ENCODE results near the gene OTOR. TPM values are rescaled to one million over a fixed set of nuclear protein-coding genes. Genes with fewer than 3 reads are reported as not detected.

OTOR gene
- total and polyA plus RNA-seq, 2 of the 13 experiments (the other 11 are each of a cell fraction or from before 2014, with no cell fraction given): not detected

DNA sequence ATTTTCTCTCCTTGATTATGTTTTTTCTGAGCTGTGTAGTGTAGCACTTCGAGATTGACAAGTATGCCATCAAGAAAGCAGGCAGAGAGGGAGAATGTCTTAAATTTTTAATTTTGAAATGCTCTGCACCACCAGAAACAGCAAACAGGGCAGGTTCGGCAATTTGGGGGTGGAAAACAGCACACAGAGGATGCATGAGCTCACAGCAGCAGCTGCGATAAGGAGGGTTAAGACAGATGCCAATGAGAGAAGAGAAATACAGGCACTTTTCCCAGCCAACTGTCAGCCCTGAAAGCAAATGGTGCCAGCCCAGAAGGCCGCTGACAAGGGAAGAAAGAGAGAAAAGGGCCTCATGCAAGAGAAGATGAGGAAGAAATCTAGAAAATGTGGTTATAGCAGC, 33.4 kb upstream of the OTOR start:
- H3K79me2 ChIP-seq (ENCODE audit: insufficient read depth, low read length): no peaks in the 10 kb centered on the region
- H3K9ac ChIP-seq (ENCODE audit: insufficient read depth, low read depth, low read length): no peak overlapping the region
- FAIRE-seq (no peak), ATAC-seq (no peak), DNase-seq (ENCODE audit: low spot score) (no peak)
- H3K36me3 ChIP-seq (replicated peaks in 1 of 2; ENCODE audit: control insufficient read depth in 1 of 2, insufficient read depth in 2 of 2, low read length in 2 of 2): no peaks in the 10 kb centered on the region
- no peaks in the 10 kb centered on the region for H3K9me3 ChIP-seq (ENCODE audit: low read length)
- no peak overlapping the region for H2AFZ ChIP-seq (ENCODE audit: low read length)
- no peak overlapping the region for H3K27ac ChIP-seq (ENCODE audit: extremely low read length, insufficient read depth, low read length)
- intact Hi-C loops (cut with micrococcal nuclease; ENCODE audit: unreplicated experiment) (no loop called here), in situ Hi-C loops (cut with HindIII; ENCODE audit: extremely low pct_ligation_motif_present, low pct_unique_long_range_greater_than_20kb) (no loop called here)
- H3K4me3 ChIP-seq (replicated peaks in 1 of 3; ENCODE audit: insufficient read depth in 1 of 3, low read depth in 2 of 3, low read length in 3 of 3): no peak overlapping the region
- H4K20me1 ChIP-seq (ENCODE audit: insufficient read depth, low read length): no peaks in the 10 kb centered on the region
- POLR2A ChIA-PET: no interaction called here
- H3K27me3 ChIP-seq (ENCODE audit: control insufficient read depth in 1 of 2, insufficient read depth in 2 of 2, low read length in 2 of 2): peaks cover 4 to 40% of the 10 kb centered on the region in 2 experiments; a peak in 4 of 5 replicates
- H3K4me1 ChIP-seq (ENCODE audit: insufficient read depth, low read length): peaks cover 19% of the 10 kb centered on the region
- TF ChIP-seq RCOR2 (CRISPR knock-in tag; IDR thresholded peaks at IDR 0.05) (no peak), ATAD3A (CRISPR knock-in tag; IDR thresholded peaks at IDR 0.05) (no peak)
- TF ChIP-seq, protein P1, sequence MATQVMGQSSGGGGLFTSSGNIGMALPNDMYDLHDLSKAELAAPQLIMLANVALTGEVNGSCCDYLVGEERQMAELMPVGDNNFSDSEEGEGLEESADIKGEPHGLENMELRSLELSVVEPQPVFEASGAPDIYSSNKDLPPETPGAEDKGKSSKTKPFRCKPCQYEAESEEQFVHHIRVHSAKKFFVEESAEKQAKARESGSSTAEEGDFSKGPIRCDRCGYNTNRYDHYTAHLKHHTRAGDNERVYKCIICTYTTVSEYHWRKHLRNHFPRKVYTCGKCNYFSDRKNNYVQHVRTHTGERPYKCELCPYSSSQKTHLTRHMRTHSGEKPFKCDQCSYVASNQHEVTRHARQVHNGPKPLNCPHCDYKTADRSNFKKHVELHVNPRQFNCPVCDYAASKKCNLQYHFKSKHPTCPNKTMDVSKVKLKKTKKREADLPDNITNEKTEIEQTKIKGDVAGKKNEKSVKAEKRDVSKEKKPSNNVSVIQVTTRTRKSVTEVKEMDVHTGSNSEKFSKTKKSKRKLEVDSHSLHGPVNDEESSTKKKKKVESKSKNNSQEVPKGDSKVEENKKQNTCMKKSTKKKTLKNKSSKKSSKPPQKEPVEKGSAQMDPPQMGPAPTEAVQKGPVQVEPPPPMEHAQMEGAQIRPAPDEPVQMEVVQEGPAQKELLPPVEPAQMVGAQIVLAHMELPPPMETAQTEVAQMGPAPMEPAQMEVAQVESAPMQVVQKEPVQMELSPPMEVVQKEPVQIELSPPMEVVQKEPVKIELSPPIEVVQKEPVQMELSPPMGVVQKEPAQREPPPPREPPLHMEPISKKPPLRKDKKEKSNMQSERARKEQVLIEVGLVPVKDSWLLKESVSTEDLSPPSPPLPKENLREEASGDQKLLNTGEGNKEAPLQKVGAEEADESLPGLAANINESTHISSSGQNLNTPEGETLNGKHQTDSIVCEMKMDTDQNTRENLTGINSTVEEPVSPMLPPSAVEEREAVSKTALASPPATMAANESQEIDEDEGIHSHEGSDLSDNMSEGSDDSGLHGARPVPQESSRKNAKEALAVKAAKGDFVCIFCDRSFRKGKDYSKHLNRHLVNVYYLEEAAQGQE (IDR thresholded peaks at IDR 0.05; ENCODE audit: borderline replicate concordance in 1 of 2, low read depth in 1 of 2, low read length in 2 of 2): no peak
- TF ChIP-seq, protein P2, sequence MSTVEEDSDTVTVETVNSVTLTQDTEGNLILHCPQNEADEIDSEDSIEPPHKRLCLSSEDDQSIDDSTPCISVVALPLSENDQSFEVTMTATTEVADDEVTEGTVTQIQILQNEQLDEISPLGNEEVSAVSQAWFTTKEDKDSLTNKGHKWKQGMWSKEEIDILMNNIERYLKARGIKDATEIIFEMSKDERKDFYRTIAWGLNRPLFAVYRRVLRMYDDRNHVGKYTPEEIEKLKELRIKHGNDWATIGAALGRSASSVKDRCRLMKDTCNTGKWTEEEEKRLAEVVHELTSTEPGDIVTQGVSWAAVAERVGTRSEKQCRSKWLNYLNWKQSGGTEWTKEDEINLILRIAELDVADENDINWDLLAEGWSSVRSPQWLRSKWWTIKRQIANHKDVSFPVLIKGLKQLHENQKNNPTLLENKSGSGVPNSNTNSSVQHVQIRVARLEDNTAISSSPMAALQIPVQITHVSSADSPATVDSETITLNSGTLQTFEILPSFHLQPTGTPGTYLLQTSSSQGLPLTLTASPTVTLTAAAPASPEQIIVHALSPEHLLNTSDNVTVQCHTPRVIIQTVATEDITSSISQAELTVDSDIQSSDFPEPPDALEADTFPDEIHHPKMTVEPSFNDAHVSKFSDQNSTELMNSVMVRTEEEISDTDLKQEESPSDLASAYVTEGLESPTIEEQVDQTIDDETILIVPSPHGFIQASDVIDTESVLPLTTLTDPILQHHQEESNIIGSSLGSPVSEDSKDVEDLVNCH (CRISPR knock-in tag; IDR thresholded peaks at IDR 0.05): no peak
- TF ChIP-seq, protein P3, sequence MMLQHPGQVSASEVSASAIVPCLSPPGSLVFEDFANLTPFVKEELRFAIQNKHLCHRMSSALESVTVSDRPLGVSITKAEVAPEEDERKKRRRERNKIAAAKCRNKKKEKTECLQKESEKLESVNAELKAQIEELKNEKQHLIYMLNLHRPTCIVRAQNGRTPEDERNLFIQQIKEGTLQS (CRISPR knock-in tag; IDR thresholded peaks at IDR 0.05): no peak
- H3K4me2 ChIP-seq (ENCODE audit: low read depth, low read length): no peak overlapping the region
- CTCF ChIA-PET (ENCODE audit: low intra/inter-chr PET ratio, low total read pairs): no interaction called here
- no TSS peak for BruUV-seq (replicated peaks)
- WGBS (ENCODE audit: low lambda C conversion rate): 11% methylated on average over 4 of the region's 4 CpGs

Data from HepG2 (cell line).